GM19468 (cell line): ENCODE results near the gene RNPS1.
"Not testable (repeated sequence)": the region's sequence is repeated elsewhere in the genome, so short reads cannot be mapped to it uniquely, and the experiment has no call there.

ENCODE experiments used
- ATAC-seq: cut with Tn5 transposase; IDR thresholded peaks from one replicate; pipeline ENCODE4 v1.9.1; 2021; ENCODE audit warnings: mild to moderate bottlenecking, moderate library complexity, moderate number of reproducible peaks; ENCODE audit not compliant: unreplicated experiment; ENCODE audit errors: extremely low read depth

Gene RNPS1

GRCh38 chr16:2284001-2284770 lies 16.3 kb upstream of the RNPS1 start:
- ATAC-seq: no peak

GRCh38 chr16:2282866-2283555 lies 15.1 kb upstream of the RNPS1 start:
- ATAC-seq: no peak

- ATAC-seq: no peak
These were observed 14.3 kb upstream of the RNPS1 start for GRCh38 chr16:2282262-2282661.

- ATAC-seq: no peak
These were observed 13.1 kb upstream of the RNPS1 start for GRCh38 chr16:2280981-2281542.

GRCh38 chr16:2280461-2280860 lies 12.5 kb upstream of the RNPS1 start:
- ATAC-seq: no peak

GRCh38 chr16:2278956-2279800 lies 11.3 kb upstream of the RNPS1 start:
- ATAC-seq: no peak

- no peak for ATAC-seq
These were observed 10.3 kb upstream of the RNPS1 start for GRCh38 chr16:2278272-2278608.

GRCh38 chr16:2277466-2278271 lies 9.7 kb upstream of the RNPS1 start:
- no peak for ATAC-seq

- ATAC-seq: no peak
These were observed 8.7 kb upstream of the RNPS1 start for GRCh38 chr16:2276368-2277195.

- no peak for ATAC-seq
These were observed 7.8 kb upstream of the RNPS1 start for GRCh38 chr16:2275476-2276367.

- no peak for ATAC-seq
These were observed 6.0 kb upstream of the RNPS1 start for GRCh38 chr16:2273931-2274330.

GRCh38 chr16:2273484-2273883 lies 5.6 kb upstream of the RNPS1 start:
- no peak for ATAC-seq

- ATAC-seq: no peak
These were observed 4.0 kb upstream of the RNPS1 start for GRCh38 chr16:2271848-2272461.

GRCh38 chr16:2270588-2271470 lies 2.9 kb upstream of the RNPS1 start:
- no peak for ATAC-seq

GRCh38 chr16:2270070-2270462 lies 2.1 kb upstream of the RNPS1 start:
- no peak for ATAC-seq

- peak; percentile 17 for ATAC-seq
These were observed 417 bp downstream of the RNPS1 start for GRCh38 chr16:2267505-2267912.

GRCh38 chr16:2266887-2267286 lies 1.0 kb downstream of the RNPS1 start:
- ATAC-seq: not testable (repeated sequence)
